HG03045 (cell line): ENCODE results near the gene AGO3.
"Not testable (repeated sequence)": the region's sequence is repeated elsewhere in the genome, so short reads cannot be mapped to it uniquely, and the experiment has no call there.

Source experiments
- ATAC-seq: cut with Tn5 transposase; IDR thresholded peaks from one replicate; pipeline ENCODE4 v1.9.1; 2021; ENCODE audit warnings: mild to moderate bottlenecking, moderate library complexity; ENCODE audit not compliant: unreplicated experiment

AGO3 gene

GRCh38 chr1:36006941-36007500 lies 76.1 kb downstream of the AGO3 start:
- ATAC-seq = no peak

GRCh38 chr1:36007741-36008140 lies 76.8 kb downstream of the AGO3 start:
- ATAC-seq = no peak

- no peak for ATAC-seq
These were observed 77.8 kb downstream of the AGO3 start for GRCh38 chr1:36008546-36009197.

GRCh38 chr1:36014722-36015220 lies 83.9 kb downstream of the AGO3 start:
- ATAC-seq = no peak

GRCh38 chr1:36016686-36017085 lies 85.8 kb downstream of the AGO3 start:
- no peak for ATAC-seq

GRCh38 chr1:36023098-36023769 lies 92.3 kb downstream of the AGO3 start:
- no peak for ATAC-seq

- ATAC-seq = not testable (repeated sequence)
These were observed 93.1 kb downstream of the AGO3 start for GRCh38 chr1:36024024-36024423.

GRCh38 chr1:36024847-36025246 lies 93.9 kb downstream of the AGO3 start:
- no peak for ATAC-seq

- ATAC-seq = no peak
These were observed 96.9 kb downstream of the AGO3 start for GRCh38 chr1:36027766-36028165.

GRCh38 chr1:36031441-36031840 lies 100.5 kb downstream of the AGO3 start:
- no peak for ATAC-seq

GRCh38 chr1:36034692-36035091 lies 103.8 kb downstream of the AGO3 start:
- ATAC-seq = no peak

- no peak for ATAC-seq
These were observed 104.2 kb downstream of the AGO3 start for GRCh38 chr1:36035154-36035553.

- no peak for ATAC-seq
These were observed 109.3 kb downstream of the AGO3 start for GRCh38 chr1:36040238-36040637.

- ATAC-seq = no peak
These were observed 120.9 kb downstream of the AGO3 start for GRCh38 chr1:36051821-36052220.

- ATAC-seq = no peak
These were observed 123.1 kb downstream of the AGO3 start for GRCh38 chr1:36053978-36054377.

GRCh38 chr1:36055706-36056105 lies 124.8 kb downstream of the AGO3 start:
- no peak for ATAC-seq

- no peak for ATAC-seq
These were observed 131.4 kb downstream of the AGO3 start for GRCh38 chr1:36062315-36062714.

- ATAC-seq = no peak
These were observed 137.0 kb downstream of the AGO3 start for GRCh38 chr1:36067871-36068270.

GRCh38 chr1:36068866-36069265 lies 138.0 kb downstream of the AGO3 start:
- no peak for ATAC-seq

GRCh38 chr1:36070349-36070748 lies 139.4 kb downstream of the AGO3 start:
- no peak for ATAC-seq

- no peak for ATAC-seq
These were observed 146.2 kb downstream of the AGO3 start for GRCh38 chr1:36076979-36077573.

GRCh38 chr1:36080236-36080635 lies 149.3 kb downstream of the AGO3 start:
- no peak for ATAC-seq
